Epithelial cell of proximal tubule (primary cell): Measurements from ENCODE around the gene ELAC2. TPM values are rescaled to one million over a fixed set of nuclear protein-coding genes. Genes with fewer than 3 reads are reported as not detected.

Experiments used
- DNase-seq: peaks from one replicate; pipeline ENCODE4 v3.0.0-alpha.2; 2011; ENCODE audit warnings: low read depth
- H3K4me3 ChIP-seq: 2 replicates; pipeline ENCODE4 v1.5.1; 2011; ENCODE audit warnings: low read depth, mild to moderate bottlenecking, low read length
- CTCF ChIP-seq: conservative IDR thresholded peaks from 2 replicates; pipeline ENCODE4 v1.5.1; 2012; ENCODE audit warnings: low read depth, mild to moderate bottlenecking, low read length
- total RNA-seq: library from RNA; depleted of rRNA; stranded (reverse); fragments of >200 nt; gene quantifications from 2 replicates; pipeline ENCODE4 v1.2.3, GENCODE V29; 2015

The ELAC2 gene
- total RNA-seq, 1 donor from 2014 or later: 75.4 TPM

GRCh38 chr17:12996357-12996756 is 21.5 kb downstream of the ELAC2 start:
- no peak overlapping the region for H3K4me3 ChIP-seq
- no peak for TF ChIP-seq CTCF
- DNase-seq: no peak

GRCh38 chr17:12995896-12996295 is 21.9 kb downstream of the ELAC2 start:
- no peak overlapping the region for H3K4me3 ChIP-seq
- no peak for DNase-seq
- no peak for TF ChIP-seq CTCF

DNA sequence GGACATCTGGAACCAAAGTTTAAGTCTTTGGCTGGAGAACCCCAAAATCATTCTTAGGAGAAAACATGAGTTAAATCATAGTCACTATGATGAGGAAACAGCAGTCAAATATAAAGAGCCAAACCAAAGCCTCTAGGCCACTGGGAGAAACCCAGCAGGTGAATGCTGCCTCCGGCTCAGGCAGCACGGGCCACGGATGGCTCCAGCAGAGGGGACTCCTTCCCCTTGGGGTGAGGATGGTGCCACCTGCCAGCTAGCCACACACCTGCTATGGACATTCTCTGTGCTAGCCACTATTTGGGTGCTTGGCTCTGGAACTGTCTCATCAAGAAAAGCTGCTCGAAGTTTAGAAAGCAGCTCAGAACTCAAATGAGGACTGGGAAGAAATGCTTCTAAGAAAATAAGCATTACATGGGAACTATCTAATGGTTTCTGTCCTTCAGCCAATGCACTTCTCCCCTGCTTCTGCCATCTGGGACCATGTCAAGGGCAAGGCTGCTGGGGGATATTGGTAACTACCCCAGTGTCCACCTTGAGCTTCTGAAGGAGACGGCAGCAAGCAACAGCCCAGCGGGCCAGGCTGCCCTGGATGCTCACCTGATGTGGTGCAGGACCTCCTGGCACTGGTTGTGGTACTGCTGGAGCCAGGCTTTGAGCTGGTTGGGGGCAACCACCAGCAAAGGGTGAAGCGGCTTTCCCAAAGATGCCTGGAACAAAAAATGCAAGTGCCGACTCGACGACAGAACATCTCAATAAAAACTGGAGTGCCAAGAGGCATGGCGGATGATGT is 22.5 kb downstream of the ELAC2 start:
- H3K4me3 ChIP-seq: no peak overlapping the region
- no peak for DNase-seq
- TF ChIP-seq CTCF: no peak

- no peak for TF ChIP-seq CTCF
- DNase-seq: no peak
- H3K4me3 ChIP-seq: no peak overlapping the region
Measured at GRCh38 chr17:12994341-12995074, 23.3 kb downstream of the ELAC2 start.

GRCh38 chr17:12993631-12994030 is 24.2 kb downstream of the ELAC2 start:
- DNase-seq: no peak
- no peak for TF ChIP-seq CTCF
- no peak overlapping the region for H3K4me3 ChIP-seq

DNA sequence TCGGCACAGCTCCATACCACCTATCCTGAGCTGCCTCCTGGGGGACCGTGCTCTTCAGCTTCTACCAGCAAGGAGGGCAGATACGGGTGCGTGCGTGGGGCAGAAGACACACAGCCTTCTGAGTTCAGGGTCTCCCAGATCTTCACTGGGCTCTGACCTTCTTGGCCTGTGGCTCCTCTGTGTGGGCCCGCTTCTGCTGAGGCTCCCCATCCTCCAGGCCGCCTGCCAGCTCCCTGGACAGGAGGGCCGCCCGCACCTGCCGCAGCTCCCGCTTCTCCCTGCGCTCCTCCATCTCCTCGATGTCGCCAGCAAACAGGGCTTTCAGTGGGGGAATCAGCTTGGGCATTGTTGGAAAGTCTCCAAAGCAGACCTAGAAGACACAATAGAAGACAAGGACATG is 25.2 kb downstream of the ELAC2 start:
- no peak for DNase-seq

More for the DNA sequence above, 25.2 kb downstream of the ELAC2 start:
- no peak for TF ChIP-seq CTCF
- no peak overlapping the region for H3K4me3 ChIP-seq
